ENCODE data around the gene MTUS2.

The MTUS2 gene

GRCh38 chr13:28865149-28865744 lies 45.1 kb downstream of the MTUS2 start:
- Histone ChIP-seq H3K79me2 (ENCODE audit: low read length) (no peaks in the 10 kb centered on the region), H3K4me2 (ENCODE audit: low read depth, low read length) (no peak overlapping the region), H4K20me1 (ENCODE audit: insufficient read depth, low read length) (no peaks in the 10 kb centered on the region), H3K9me3 (replicated peaks; ENCODE audit: insufficient read depth, low read length) (no peaks in the 10 kb centered on the region), H3K36me3 (replicated peaks; ENCODE audit: insufficient read depth, low read length) (no peaks in the 10 kb centered on the region), H3K27me3 (replicated peaks; ENCODE audit: insufficient read depth, low read length) (no peaks in the 10 kb centered on the region), H3F3A (ENCODE audit: insufficient read depth, low read length) (no peaks in the 10 kb centered on the region), H3K4me1 (ENCODE audit: low read length) (no peaks in the 10 kb centered on the region), H2AFZ (ENCODE audit: low read length) (no peak overlapping the region), H3K27ac (ENCODE audit: low read length) (no peak overlapping the region), H3K9ac (ENCODE audit: low read length) (no peak overlapping the region), H3K9me2 (replicated peaks; ENCODE audit: insufficient read depth, low read length) (no peaks in the 10 kb centered on the region), H3K4me3 (ENCODE audit: low read length) (no peak overlapping the region)
- DNase-seq, result no peak
- TF ChIP-seq EZH2 (optimal IDR thresholded peaks at IDR 0.05; ENCODE audit: low read depth, low read length), result no peak
- TF ChIP-seq EZH2phosphoT487 (IDR thresholded peaks at IDR 0.05; ENCODE audit: low read length), result no peak
- TF ChIP-seq CTCF (IDR thresholded peaks at IDR 0.05; ENCODE audit: low read length), result no peak

GRCh38 chr13:28865951-28866350 lies 45.8 kb downstream of the MTUS2 start:
- Histone ChIP-seq H3K79me2 (ENCODE audit: low read length) (no peaks in the 10 kb centered on the region), H3K9me3 (replicated peaks; ENCODE audit: insufficient read depth, low read length) (no peaks in the 10 kb centered on the region), H2AFZ (ENCODE audit: low read length) (no peak overlapping the region), H3K9ac (ENCODE audit: low read length) (no peak overlapping the region), H4K20me1 (ENCODE audit: insufficient read depth, low read length) (no peaks in the 10 kb centered on the region), H3K4me3 (ENCODE audit: low read length) (no peak overlapping the region), H3F3A (ENCODE audit: insufficient read depth, low read length) (no peaks in the 10 kb centered on the region), H3K27me3 (replicated peaks; ENCODE audit: insufficient read depth, low read length) (no peaks in the 10 kb centered on the region), H3K4me2 (ENCODE audit: low read depth, low read length) (no peak overlapping the region), H3K4me1 (ENCODE audit: low read length) (no peaks in the 10 kb centered on the region), H3K9me2 (replicated peaks; ENCODE audit: insufficient read depth, low read length) (no peaks in the 10 kb centered on the region), H3K27ac (ENCODE audit: low read length) (no peak overlapping the region), H3K36me3 (replicated peaks; ENCODE audit: insufficient read depth, low read length) (no peaks in the 10 kb centered on the region)
- TF ChIP-seq CTCF (IDR thresholded peaks at IDR 0.05; ENCODE audit: low read length) (no peak), EZH2 (optimal IDR thresholded peaks at IDR 0.05; ENCODE audit: low read depth, low read length) (no peak), EZH2phosphoT487 (IDR thresholded peaks at IDR 0.05; ENCODE audit: low read length) (no peak)
- no peak for DNase-seq

GRCh38 chr13:28866932-28867331 lies 46.8 kb downstream of the MTUS2 start:
- Histone ChIP-seq H3K36me3 (replicated peaks; ENCODE audit: insufficient read depth, low read length) (no peaks in the 10 kb centered on the region), H3K9me3 (replicated peaks; ENCODE audit: insufficient read depth, low read length) (no peaks in the 10 kb centered on the region), H3F3A (ENCODE audit: insufficient read depth, low read length) (no peaks in the 10 kb centered on the region), H3K4me2 (ENCODE audit: low read depth, low read length) (no peak overlapping the region), H3K9ac (ENCODE audit: low read length) (no peak overlapping the region), H3K4me1 (ENCODE audit: low read length) (no peaks in the 10 kb centered on the region), H3K9me2 (replicated peaks; ENCODE audit: insufficient read depth, low read length) (no peaks in the 10 kb centered on the region), H3K4me3 (ENCODE audit: low read length) (no peak overlapping the region), H4K20me1 (ENCODE audit: insufficient read depth, low read length) (no peaks in the 10 kb centered on the region), H3K27ac (ENCODE audit: low read length) (no peak overlapping the region), H2AFZ (ENCODE audit: low read length) (no peak overlapping the region), H3K79me2 (ENCODE audit: low read length) (no peaks in the 10 kb centered on the region), H3K27me3 (replicated peaks; ENCODE audit: insufficient read depth, low read length) (no peaks in the 10 kb centered on the region)
- DNase-seq, result no peak
- no peak for TF ChIP-seq CTCF (IDR thresholded peaks at IDR 0.05; ENCODE audit: low read length)
- TF ChIP-seq EZH2 (optimal IDR thresholded peaks at IDR 0.05; ENCODE audit: low read depth, low read length), result no peak
- no peak for TF ChIP-seq EZH2phosphoT487 (IDR thresholded peaks at IDR 0.05; ENCODE audit: low read length)

All from MM.1S (cell line).